ENCODE measurements around the gene AHRR. TPM values are rescaled to one million over a fixed set of nuclear protein-coding genes. Genes with fewer than 3 reads are reported as not detected.

The AHRR gene
- total RNA-seq, 1 donor from 2014 or later: 10.5 TPM

DNA sequence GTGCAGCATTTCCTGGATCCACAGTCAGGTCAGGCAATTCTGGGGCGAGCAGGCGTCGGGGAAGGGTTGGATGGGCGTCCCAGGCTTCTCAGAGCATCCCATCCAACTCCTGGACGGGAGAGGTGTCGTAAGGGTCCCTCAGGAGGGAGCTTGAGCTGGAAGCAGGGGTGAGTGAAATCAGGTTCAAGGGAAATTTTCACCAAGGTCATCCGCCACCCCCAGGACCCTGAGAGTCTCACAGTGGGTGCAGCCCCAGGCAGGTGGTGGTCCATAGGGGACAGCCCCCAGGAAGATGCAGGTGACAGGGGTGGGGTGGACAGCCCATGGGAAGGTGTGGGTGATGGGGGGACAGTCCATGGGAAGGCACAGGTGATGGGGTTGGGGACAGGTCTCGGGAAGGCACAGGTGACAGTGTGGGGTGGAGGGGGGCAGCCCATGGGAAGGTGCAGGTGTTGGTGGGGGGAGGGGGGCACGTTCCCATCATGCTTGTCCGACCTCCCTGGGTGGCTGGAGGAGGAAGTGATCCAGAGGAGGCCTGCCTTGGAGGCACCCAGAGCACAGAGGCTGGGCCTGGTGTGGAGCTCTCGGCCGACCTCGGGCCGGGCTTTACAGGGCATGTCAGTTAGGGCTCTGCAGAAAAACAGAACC lies 48.9 kb downstream of the AHRR start:
- Mint-ChIP-seq H3K27me3 (ENCODE audit: low read depth, unreplicated experiment) (peaks cover 11% of the 10 kb centered on the region), H3K9me3 (ENCODE audit: unreplicated experiment) (no peaks in the 10 kb centered on the region), H3K4me3 (ENCODE audit: unreplicated experiment) (no peak overlapping the region), H3K4me1 (ENCODE audit: low read depth, unreplicated experiment) (peaks cover 21% of the 10 kb centered on the region), H3K36me3 (ENCODE audit: low read depth, unreplicated experiment) (peaks cover 1% of the 10 kb centered on the region), H3K27ac (ENCODE audit: unreplicated experiment) (no peak overlapping the region)
- Histone ChIP-seq H3K4me1 (ENCODE audit: insufficient read depth, low read length) (peaks cover 52% of the 10 kb centered on the region), H3K4me2 (ENCODE audit: low read length) (no peak overlapping the region), H3K79me2 (ENCODE audit: insufficient read depth, low read length) (peaks cover 15% of the 10 kb centered on the region), H3K4me3 (ENCODE audit: insufficient read depth, low read depth, low read length) (no peak overlapping the region), H3K9ac (ENCODE audit: low read length) (no peak overlapping the region), H4K20me1 (ENCODE audit: insufficient read depth, low read length) (no peaks in the 10 kb centered on the region), H3K27me3 (ENCODE audit: insufficient read depth, low read length) (no peaks in the 10 kb centered on the region), H2AFZ (ENCODE audit: low read depth, low read length) (no peak overlapping the region), H3K27ac (ENCODE audit: low read depth, low read length) (no peak overlapping the region), H3K9me3 (ENCODE audit: insufficient read depth, low read depth, low read length) (no peaks in the 10 kb centered on the region), H3K36me3 (ENCODE audit: insufficient read depth, low read length) (no peaks in the 10 kb centered on the region)
- TF ChIP-seq EZH2 (IDR thresholded peaks at IDR 0.05; ENCODE audit: insufficient read depth, low read length) (no peak), CTCF (IDR thresholded peaks at IDR 0.05; ENCODE audit: insufficient read depth, low read depth, low read length) (no peak)
- DNase-seq (ENCODE audit: low read depth) (no peak), FAIRE-seq (no peak)

- Histone ChIP-seq H4K20me1 (ENCODE audit: insufficient read depth, low read length) (no peaks in the 10 kb centered on the region), H3K79me2 (ENCODE audit: insufficient read depth, low read length) (peaks cover 15% of the 10 kb centered on the region), H3K9ac (ENCODE audit: low read length) (no peak overlapping the region), H3K36me3 (ENCODE audit: insufficient read depth, low read length) (no peaks in the 10 kb centered on the region), H2AFZ (ENCODE audit: low read depth, low read length) (no peak overlapping the region), H3K27ac (ENCODE audit: low read depth, low read length) (no peak overlapping the region), H3K4me3 (ENCODE audit: insufficient read depth, low read depth, low read length) (no peak overlapping the region), H3K4me2 (ENCODE audit: low read length) (no peak overlapping the region), H3K4me1 (ENCODE audit: insufficient read depth, low read length) (peaks cover 52% of the 10 kb centered on the region), H3K9me3 (ENCODE audit: insufficient read depth, low read depth, low read length) (no peaks in the 10 kb centered on the region), H3K27me3 (ENCODE audit: insufficient read depth, low read length) (no peaks in the 10 kb centered on the region)
- DNase-seq (ENCODE audit: low read depth): no peak
- Mint-ChIP-seq H3K27me3 (ENCODE audit: low read depth, unreplicated experiment) (peaks cover 11% of the 10 kb centered on the region), H3K4me3 (ENCODE audit: unreplicated experiment) (no peak overlapping the region), H3K27ac (ENCODE audit: unreplicated experiment) (no peak overlapping the region), H3K36me3 (ENCODE audit: low read depth, unreplicated experiment) (peaks cover 1% of the 10 kb centered on the region), H3K4me1 (ENCODE audit: low read depth, unreplicated experiment) (peaks cover 21% of the 10 kb centered on the region), H3K9me3 (ENCODE audit: unreplicated experiment) (no peaks in the 10 kb centered on the region)
- TF ChIP-seq EZH2 (IDR thresholded peaks at IDR 0.05; ENCODE audit: insufficient read depth, low read length): no peak
- no peak for TF ChIP-seq CTCF (IDR thresholded peaks at IDR 0.05; ENCODE audit: insufficient read depth, low read depth, low read length)
- no peak for FAIRE-seq
Measured at GRCh38 chr5:370959-371810, 49.7 kb downstream of the AHRR start.
